Gastroesophageal sphincter (tissue), 4 donors: ENCODE data around the gene KCNT1. TPM values are rescaled to one million over a fixed set of nuclear protein-coding genes. Genes with fewer than 3 reads are reported as not detected.

ENCODE experiments used
- ATAC-seq: fragments of 150-250 bp; one replicate; pipeline ENCODE4 v1.9.1; 2016; ENCODE audit warnings: mild to moderate bottlenecking, moderate library complexity
- H3K27ac ChIP-seq, 4 donors: fragments of 200-600 bp; sonication (generic) in 3 of 4; 1 replicate in 3 of 4; 2 replicates in 1 of 4; pipeline ENCODE4 v1.5.1; 2016 to 2019
- H3K27me3 ChIP-seq: fragments of 200-600 bp; sonication (generic); one replicate; pipeline ENCODE4 v1.5.1; 2019
- H3K36me3 ChIP-seq, 2 donors: fragments of 200-600 bp; sonication (generic); one replicate each; pipeline ENCODE4 v1.5.1; 2019; ENCODE audit warnings: control low read depth in 1 of 2
- H3K4me1 ChIP-seq, 3 donors: fragments of 200-600 bp; sonication (generic); 1 replicate in 2 of 3; 2 replicates in 1 of 3; pipeline ENCODE4 v1.5.1; 2016 to 2019; ENCODE audit warnings: control low read depth in 2 of 3
- H3K4me3 ChIP-seq, 2 donors: fragments of 200-600 bp; sonication (generic); one replicate each; pipeline ENCODE4 v1.5.1; 2019; ENCODE audit warnings: mild to moderate bottlenecking in 1 of 2, moderate library complexity in 1 of 2
- H3K9me3 ChIP-seq, 3 donors: fragments of 200-600 bp; sonication (generic); one replicate each; pipeline ENCODE4 v1.5.1; 2017 to 2019; ENCODE audit warnings: control low read depth in 2 of 3
- EP300 ChIP-seq: sonication (generic); formaldehyde crosslinking; IDR thresholded peaks from one replicate; pipeline ENCODE4 v1.6.1; 2017; ENCODE audit warnings: antibody characterized with exemption, mild to moderate bottlenecking
- POLR2A ChIP-seq, 2 donors: fragments of 450-650 bp; IDR thresholded peaks; one replicate each; pipeline ENCODE4 v1.6.1; 2017; ENCODE audit warnings: antibody characterized with exemption in 2 of 2, mild to moderate bottlenecking in 2 of 2, moderate library complexity in 1 of 2
- POLR2AphosphoS5 ChIP-seq: sonication (generic); formaldehyde crosslinking; IDR thresholded peaks from one replicate; pipeline ENCODE4 v1.6.1; 2017; ENCODE audit warnings: antibody characterized with exemption
- WGBS, 2 donors: methylation state at CpG; one replicate each; pipeline ENCODE4 v1.1.5; 2018; ENCODE audit warnings: low coverage in 1 of 2; 5-methylcytosine and 5-hydroxymethylcytosine counted together
- total RNA-seq, 4 donors: library from RNA; depleted of rRNA; stranded (reverse); fragments of >200 nt; gene quantifications; one replicate each; pipeline ENCODE4 v1.1.0, GENCODE V29; 2016
- TF ChIP-seq, protein P1 (sequence below), 4 experiments: fragments of 200-600 bp in 2 of 4; fragments of 450-650 bp in 2 of 4; sonication (generic) in 1 of 4; IDR thresholded peaks; one replicate each; pipeline ENCODE4 v1.5.1; 2017 to 2019; ENCODE audit warnings: antibody characterized with exemption in 4 of 4, mild to moderate bottlenecking in 2 of 4, moderate library complexity in 2 of 4

KCNT1 gene
- total RNA-seq, 4 donors from 2014 or later: 0.19 TPM; not detected in 3

DNA sequence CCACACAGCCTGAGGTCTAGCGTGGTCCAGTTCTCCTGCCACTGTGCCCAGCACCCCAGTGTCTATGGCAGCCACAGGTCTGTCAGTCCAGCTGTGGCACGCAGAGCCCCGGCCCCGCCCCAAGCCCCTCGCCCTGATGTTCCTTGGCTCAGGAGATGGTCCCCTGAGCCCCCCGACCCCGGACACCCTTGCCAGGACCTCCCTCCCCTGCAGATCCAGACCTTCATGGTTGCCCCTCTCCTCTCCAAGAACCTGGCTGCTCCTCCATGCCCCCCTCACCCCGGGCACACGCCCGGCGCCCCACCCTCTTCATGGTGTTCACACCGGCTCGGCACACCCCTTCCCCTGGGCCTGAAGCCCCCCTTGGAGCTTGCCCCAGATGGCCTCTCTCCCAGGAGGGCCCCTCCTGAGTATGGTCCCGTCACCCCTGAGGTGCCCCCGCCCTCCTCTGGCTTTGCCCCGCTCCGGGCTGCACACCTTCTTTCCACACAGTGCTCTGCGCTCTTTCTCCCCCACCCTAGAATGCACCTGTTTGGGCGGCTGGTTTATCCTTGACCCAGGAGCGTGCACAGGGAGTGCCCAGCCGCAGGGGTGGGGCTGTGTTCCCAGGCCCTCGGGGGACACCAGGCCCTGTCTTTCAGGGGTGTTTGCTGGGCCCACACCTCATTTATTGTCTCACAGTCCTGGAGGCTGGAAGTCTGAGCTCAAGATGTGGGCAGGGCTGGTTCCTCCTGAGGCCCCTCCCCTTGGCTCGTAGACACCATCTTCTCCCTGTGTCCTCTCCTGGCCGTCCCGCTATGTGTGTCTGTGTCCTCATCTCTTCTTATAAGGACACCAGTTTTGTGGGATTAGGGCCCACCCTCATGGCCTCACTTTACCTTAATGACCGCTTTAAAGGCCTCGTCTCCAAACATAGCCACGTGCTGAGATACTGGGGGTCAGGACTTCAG, 37.6 kb downstream of the KCNT1 start:
- no peaks in the 10 kb centered on the region for H3K9me3 ChIP-seq
- no peaks in the 10 kb centered on the region for H3K4me1 ChIP-seq
- H3K27ac ChIP-seq: no peak overlapping the region
- no peak overlapping the region for H3K4me3 ChIP-seq
- no peak for ATAC-seq
- H3K27me3 ChIP-seq: peaks cover 94% of the 10 kb centered on the region
- WGBS, 2 donors: 24 to 61% methylated on average over 5 of the region's 28 CpGs
- H3K36me3 ChIP-seq: no peaks in the 10 kb centered on the region
- TF ChIP-seq POLR2A (IDR thresholded peaks at IDR 0.05) (no peak), EP300 (no peak), POLR2AphosphoS5 (no peak)
- TF ChIP-seq, protein P1, sequence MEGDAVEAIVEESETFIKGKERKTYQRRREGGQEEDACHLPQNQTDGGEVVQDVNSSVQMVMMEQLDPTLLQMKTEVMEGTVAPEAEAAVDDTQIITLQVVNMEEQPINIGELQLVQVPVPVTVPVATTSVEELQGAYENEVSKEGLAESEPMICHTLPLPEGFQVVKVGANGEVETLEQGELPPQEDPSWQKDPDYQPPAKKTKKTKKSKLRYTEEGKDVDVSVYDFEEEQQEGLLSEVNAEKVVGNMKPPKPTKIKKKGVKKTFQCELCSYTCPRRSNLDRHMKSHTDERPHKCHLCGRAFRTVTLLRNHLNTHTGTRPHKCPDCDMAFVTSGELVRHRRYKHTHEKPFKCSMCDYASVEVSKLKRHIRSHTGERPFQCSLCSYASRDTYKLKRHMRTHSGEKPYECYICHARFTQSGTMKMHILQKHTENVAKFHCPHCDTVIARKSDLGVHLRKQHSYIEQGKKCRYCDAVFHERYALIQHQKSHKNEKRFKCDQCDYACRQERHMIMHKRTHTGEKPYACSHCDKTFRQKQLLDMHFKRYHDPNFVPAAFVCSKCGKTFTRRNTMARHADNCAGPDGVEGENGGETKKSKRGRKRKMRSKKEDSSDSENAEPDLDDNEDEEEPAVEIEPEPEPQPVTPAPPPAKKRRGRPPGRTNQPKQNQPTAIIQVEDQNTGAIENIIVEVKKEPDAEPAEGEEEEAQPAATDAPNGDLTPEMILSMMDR (IDR thresholded peaks at IDR 0.05): no peak

GRCh38 chr9:135741276-135742219, 39.6 kb downstream of the KCNT1 start:
- ATAC-seq: no peak
- Histone ChIP-seq H3K27ac (no peak overlapping the region), H3K27me3 (peaks cover 93% of the 10 kb centered on the region), H3K36me3 (no peaks in the 10 kb centered on the region), H3K4me1 (no peaks in the 10 kb centered on the region), H3K9me3 (no peaks in the 10 kb centered on the region), H3K4me3 (no peak overlapping the region)
- WGBS, 2 donors: 43% methylated on average over 1 of the region's 24 CpGs; no CpG with 5 or more reads in 1 of the 2 donors
- TF ChIP-seq POLR2A (IDR thresholded peaks at IDR 0.05) (no peak), POLR2AphosphoS5 (no peak), EP300 (no peak)
- TF ChIP-seq, protein P1 (IDR thresholded peaks at IDR 0.05): no peak

DNA sequence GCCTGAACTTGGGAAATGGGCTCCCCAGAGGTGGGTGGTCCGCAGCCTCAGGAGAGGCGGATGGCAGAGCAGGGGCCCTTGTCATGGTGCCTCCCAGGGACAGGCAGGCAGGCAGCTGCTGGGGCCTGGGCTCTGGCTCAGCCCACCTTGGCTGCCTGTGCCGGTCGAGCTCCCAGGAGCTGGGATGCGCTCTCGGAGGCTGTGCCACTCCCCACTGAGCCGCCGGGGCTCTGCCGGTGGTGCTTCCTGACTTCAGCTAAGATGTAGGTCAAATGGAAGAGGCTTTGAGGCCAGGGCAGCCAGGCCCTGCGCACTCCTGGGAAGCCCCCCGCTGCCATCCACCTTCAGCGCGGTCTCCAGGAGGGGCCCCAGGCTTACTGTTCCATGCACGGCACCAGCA, 41.0 kb downstream of the KCNT1 start:
- WGBS, 2 donors: no CpG with 5 or more reads among the region's 14 CpGs
- Histone ChIP-seq H3K36me3 (no peaks in the 10 kb centered on the region), H3K27me3 (peaks cover 93% of the 10 kb centered on the region), H3K9me3 (no peaks in the 10 kb centered on the region), H3K4me1 (no peaks in the 10 kb centered on the region), H3K27ac (no peak overlapping the region), H3K4me3 (no peak overlapping the region)
- ATAC-seq: no peak
- TF ChIP-seq POLR2AphosphoS5 (no peak), EP300 (no peak), POLR2A (IDR thresholded peaks at IDR 0.05) (no peak)
- TF ChIP-seq, protein P1 (IDR thresholded peaks at IDR 0.05): no peak

- Histone ChIP-seq H3K27ac (no peak overlapping the region), H3K36me3 (no peaks in the 10 kb centered on the region), H3K4me3 (no peak overlapping the region), H3K4me1 (no peaks in the 10 kb centered on the region), H3K27me3 (peaks cover 93% of the 10 kb centered on the region), H3K9me3 (no peaks in the 10 kb centered on the region)
- no peak for ATAC-seq
- 50% methylated on average over 1 of the region's 25 CpGs; no CpG with 5 or more reads in 1 of the 2 donors for WGBS, 2 donors
- TF ChIP-seq POLR2A (IDR thresholded peaks at IDR 0.05): no peak
- TF ChIP-seq POLR2AphosphoS5: no peak
- no peak for TF ChIP-seq EP300
- TF ChIP-seq, protein P1 (IDR thresholded peaks at IDR 0.05): no peak
Measured at GRCh38 chr9:135743546-135744332, 41.8 kb downstream of the KCNT1 start.
